GM19438 (cell line): ENCODE measurements around the gene CPXM1.
"Not testable (repeated sequence)": the region's sequence is repeated elsewhere in the genome, so short reads cannot be mapped to it uniquely, and the experiment has no call there.

Experiments used
- ATAC-seq: cut with Tn5 transposase; IDR thresholded peaks from one replicate; pipeline ENCODE4 v1.9.1; 2021; ENCODE audit warnings: low read depth; ENCODE audit not compliant: unreplicated experiment

Gene CPXM1

DNA sequence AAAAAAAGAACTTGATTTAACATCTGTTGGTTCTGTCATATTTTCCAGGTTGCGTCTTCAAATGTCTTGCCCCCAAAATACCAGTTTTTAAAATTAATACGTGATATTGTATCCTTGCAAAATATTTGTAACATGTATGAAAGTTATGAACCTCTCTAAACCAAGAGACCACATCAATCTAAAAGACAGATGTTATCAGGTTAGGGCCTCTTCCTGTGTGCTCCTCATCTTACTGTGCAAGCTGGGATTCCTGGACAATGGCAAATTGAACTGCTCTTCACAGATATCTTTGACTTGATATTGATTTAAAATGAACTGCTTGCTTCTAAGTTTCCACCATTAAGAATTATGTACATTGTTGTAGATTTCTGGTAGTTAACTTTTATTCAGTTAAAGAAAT is 25.3 kb upstream of the CPXM1 start:
- no peak for ATAC-seq

DNA sequence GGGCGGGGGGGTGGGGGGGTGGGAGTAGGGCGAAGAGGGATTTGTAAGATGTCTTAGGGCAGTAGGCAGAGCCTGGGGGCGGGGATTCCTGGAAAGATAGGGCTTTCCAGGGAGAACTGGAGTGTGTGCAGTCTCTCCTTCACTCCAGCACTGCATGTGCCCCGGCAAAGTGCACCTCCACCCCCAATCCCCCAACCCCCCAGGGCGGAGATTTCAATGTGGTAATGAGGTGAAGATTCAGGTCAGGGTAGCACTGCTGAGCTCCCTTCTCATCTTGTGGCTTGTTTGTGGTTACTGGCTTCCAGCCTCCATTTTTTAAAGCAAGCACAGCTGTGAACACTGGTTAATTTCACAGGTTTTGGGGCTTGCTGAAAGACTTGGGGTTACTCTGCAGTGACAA is 21.6 kb upstream of the CPXM1 start:
- no peak for ATAC-seq

DNA sequence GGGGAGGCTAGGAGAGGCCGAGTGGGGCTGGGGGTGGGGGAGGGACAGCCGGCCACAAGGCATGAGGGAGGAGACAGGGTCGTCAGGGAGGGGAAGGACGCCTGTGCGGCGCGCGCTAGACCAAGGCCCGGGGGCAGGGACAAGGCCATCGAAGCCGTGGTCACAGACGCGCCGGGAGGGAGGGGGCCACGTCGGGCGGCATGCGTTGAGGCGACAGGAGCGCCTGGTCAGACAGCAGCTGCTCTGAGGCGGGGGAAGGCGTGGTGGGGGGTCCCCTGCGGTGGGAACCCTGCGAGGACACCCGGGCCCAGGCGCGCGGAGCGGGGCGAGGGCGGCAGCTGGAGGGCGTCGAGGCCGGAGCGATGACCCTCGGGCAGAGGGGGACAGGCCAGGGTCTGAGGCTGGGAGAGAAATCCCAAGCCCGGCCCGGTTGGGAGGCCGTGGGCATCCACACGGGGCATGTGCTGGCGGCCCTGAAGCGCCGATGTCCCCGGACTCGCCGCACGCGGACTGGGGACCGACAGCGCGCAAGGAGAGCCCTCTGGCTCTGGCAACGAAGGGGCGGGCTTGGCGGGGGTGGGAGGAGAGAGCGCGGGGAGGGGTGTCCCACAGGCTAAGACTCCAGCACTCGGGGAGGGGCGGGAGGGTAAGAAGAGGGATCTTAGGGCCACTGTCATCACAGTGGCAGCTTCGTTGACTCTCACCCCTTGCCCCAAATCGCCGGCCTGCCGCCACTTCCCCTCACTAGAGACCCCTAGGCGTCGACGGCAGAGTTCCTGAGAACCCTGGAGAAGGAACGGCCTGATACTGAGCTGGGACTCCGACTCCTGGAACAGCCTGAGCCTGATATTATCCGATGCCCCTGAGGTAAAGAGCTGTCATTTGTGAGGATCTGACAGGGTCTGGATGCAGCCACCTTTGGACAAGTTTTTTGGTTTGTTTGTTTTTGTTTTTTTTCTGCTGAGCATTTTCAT is 20.8 kb upstream of the CPXM1 start:
- ATAC-seq: no peak

DNA sequence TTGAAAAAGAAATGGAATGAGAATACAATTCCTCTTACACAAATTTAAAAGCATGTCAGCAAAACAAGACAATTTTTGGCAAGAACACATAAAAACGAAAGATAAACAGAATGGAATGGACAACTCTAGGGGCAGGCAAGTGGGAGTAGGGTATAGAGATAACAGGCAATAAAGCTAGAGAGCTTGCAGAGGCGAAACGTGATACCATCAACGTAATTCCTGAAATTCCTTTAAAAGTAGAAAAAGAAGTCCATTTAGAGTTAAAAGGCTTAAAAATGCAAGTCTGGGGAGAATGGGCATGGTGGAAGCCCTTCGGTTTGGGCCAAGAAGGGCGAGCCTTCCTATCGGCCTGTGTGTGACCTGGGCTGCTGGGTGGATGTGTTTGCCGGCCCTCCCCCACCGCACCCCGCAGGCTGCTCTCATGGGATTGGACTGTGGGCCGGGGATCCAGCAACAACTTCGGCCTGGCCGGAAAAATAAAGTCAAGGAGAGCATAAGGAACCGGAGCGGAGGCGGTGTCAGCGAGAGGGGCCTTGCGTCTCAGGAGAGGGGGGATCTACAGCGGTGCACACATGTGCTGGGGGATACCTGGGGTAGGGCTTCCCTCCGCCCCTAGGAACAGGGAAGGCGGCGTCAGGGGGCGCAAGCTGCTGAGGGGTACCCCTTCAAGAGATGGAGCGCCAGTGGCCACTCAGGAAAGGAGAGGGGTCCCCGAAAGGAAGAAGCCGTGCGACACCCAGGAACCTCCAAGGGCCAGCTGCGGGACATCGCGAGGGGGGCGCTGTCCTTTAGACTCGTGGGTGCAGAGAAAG is 19.9 kb upstream of the CPXM1 start:
- no peak for ATAC-seq

DNA sequence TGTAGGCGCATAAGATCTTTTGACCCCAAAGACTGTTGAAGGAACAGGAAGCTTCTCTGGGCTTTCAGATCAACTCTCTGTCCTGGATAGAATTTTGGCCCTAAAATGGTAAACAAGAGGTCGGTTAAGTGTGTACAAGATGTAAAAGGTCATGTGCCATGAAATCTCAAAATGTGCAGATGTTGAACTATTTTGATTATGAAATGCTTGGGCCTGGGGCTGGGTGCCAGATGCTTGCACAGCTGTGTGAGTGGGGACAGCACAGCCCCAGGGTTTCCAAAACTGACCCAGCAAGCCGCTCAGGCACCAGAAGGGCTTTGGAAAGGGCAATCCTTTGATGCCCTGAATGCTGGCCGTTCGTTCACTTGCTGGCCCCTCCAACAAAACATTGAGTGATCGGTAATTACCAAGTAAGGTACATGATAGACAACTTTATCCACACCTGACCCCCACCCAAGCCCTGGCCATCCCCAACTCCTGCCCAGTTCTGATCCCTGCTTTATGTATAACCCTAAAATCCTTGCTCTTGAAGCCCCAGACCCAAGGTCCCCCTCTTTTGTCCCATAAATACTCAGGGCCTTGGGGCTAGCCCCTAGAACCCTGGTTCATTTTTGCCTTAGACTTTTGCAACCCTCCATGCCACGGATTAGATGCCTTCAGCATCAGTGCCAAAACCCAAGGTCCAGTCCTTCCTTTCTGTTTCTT is 17.6 kb upstream of the CPXM1 start:
- no peak for ATAC-seq

DNA sequence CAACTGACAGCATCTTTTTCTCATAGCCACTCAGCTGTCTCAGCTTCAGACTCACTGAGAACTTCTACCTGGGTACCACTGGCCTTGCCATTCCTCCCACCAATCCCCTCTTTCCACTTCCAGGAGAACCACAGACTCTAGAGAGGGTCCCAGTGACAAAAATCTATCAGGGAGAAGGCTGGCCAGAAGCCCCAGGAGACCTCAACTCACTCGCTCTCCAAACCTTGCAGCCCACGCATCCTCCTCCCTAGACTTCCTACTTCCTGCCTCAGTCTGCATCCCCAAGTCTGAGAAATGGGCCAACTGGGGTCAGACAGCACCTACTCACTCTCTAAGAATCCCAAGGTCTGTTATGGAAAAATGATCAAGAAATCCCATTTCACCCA is 16.9 kb upstream of the CPXM1 start:
- no peak for ATAC-seq

DNA sequence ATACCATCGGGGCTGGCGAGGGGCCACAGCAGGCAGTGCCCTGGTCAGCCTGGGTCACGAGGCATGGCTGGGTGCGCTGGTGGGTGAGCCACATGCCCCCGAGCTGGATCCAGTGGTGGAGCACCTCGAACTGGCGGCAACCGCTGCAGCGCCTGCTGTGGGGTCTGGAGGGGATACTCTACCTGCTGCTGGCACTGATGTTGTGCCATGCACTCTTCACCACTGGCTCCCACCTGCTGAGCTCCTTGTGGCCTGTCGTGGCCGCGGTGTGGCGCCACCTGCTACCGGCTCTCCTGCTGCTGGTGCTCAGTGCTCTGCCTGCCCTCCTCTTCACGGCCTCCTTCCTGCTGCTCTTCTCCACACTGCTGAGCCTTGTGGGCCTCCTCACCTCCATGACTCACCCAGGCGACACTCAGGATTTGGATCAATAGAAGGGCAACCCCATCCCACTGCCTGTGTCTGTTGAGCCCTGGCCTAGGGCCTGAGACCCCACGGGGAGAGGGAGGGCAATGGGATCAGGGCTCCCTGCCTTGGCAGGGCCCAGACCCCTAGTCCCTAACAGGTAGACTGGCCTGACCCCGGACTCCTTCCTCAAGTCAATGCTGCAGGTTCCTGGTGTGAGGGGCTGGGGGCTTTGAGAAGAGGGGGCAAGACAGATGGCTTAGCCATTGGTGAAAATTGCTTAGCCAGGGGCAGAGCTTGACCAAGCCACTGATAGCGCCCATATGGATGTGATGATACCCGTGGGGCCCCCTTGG is 16.3 kb upstream of the CPXM1 start:
- ATAC-seq: no peak

DNA sequence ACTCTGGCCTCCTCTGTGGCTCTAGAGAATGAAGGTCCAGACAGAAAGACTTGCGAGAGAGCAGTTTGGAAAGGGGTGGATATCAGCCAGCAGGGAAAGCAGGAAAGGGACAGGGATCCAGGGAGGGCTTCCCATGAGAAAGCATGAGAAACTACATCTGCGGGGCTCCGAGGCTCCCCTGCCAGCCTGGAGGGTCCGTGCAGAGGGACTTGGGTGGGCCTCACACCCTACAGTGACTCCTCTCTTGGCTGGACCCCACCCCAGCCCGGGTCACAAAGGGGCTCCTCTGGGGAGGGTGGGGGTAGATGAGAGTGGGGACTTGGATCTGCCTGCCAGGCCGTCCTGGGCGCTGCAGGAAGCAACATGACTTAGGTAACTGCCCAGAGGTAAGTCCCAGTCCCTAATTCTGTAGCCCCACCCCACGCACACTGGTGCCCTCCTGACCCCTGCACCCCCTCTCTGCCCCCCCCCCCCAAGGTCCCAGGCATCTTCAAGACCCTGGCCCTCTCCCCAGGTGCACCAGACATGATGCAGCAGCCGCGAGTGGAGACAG is 15.7 kb upstream of the CPXM1 start, which contains the start of gene TMEM239:
Gene TMEM239 (plus strand): TSS at position 335 of the 553 bp plus-strand sequence. CDS start 191 bp downstream, at position 526.
- no peak for ATAC-seq

DNA sequence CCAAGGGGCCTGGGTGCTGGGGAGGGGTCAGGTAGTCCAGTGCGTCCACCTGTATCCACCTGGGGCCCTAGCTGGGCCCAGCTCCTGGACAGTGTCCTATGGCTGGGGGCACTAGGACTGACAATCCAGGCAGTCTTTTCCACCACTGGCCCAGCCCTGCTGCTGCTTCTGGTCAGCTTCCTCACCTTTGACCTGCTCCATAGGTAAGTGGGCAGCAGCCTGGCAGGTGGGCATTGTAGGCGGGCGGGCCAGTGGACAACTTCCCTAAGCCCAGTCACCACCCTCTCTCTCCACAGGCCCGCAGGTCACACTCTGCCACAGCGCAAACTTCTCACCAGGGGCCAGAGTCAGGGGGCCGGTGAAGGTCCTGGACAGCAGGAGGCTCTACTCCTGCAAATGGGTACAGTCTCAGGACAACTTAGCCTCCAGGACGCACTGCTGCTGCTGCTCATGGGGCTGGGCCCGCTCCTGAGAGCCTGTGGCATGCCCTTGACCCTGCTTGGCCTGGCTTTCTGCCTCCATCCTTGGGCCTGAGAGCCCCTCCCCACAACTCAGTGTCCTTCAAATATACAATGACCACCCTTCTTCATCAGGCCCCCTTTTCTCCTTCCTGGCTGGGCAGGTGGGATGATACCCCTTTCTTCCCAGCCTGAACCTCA is 14.9 kb upstream of the CPXM1 start:
- ATAC-seq: no peak

DNA sequence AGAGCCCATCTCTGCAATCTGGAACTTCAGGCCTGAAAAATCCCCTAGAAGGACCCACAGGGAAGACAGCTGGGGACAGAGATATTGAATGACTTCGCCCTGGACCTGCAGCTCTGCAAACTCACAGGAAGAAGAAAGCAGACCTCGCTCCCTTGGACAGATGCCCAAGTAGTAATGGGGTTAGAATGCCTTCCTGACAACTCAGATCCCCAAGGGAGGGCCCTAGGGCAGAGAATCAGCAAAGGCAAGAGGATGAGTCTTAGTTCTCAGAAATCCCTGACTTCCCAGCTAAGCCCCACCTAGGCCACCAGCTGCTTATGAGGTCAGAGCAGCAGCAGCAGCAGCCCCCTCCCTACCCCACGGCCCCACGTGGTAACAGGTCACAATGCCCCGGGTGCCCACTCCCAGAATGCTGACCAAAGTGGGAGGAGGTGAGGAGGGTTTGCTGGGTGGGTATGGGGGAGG is 14.2 kb upstream of the CPXM1 start, which contains the start of gene C20orf141:
Gene C20orf141 (plus strand): TSS at position 401 of the 465 bp plus-strand sequence. CDS start 198 bp downstream, outside the sequence.
- ATAC-seq: no peak

DNA sequence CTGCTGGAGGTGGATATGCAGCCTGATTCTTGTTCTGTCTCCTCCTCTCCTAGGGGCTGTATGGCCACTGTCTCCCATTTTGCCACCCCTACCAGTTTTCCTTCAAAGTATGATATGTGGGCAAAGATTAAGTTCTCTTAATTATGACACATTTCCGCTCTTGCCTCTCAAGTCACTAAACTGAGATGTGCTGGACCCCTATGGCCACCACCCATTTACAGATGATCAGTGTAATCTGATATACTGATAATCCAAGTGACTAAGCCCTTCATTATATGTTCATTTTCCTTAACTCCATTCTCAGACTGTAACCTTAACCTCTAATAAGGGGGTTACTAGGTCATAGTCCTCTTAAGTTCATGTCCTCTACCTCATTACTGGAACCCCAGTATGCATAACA is 13.6 kb upstream of the CPXM1 start:
- no peak for ATAC-seq

DNA sequence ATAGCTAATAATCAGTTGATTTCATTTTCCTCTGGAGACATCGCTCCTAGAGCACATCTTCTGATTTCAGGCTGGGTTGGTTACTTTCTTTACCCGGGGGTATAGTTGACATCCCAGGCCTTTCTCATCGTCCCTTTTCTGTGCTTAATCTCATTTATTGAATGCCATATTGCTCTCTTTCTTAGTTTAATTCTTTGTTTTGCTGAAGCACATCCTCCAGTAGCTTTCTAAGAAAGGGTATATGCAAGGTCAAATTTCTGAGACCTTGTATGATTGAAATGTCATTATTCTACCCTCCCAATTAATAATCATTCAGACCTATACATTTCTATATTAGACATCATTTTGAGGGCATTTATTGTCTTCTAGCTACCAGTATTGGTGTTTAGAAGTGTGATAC is 11.8 kb upstream of the CPXM1 start:
- no peak for ATAC-seq

DNA sequence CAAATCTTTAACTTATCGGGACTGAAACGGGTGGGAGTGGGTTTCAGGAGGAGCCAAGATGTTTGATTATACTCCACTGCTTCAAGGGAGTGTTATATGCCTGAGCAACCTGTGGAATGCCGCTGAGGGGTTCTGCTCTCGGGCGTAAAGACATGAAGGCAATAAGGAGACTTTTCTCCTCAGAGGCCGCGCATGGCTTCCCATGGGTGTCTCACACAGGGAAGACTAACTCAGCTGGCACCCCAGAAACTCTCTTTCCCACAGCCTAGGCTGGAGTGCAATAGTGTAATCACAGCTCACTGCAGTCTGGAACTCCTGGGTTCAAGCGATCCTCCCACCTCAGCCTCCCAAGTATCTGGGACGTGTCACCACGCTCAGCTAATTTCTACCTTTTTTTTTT is 9.3 kb upstream of the CPXM1 start:
- no peak for ATAC-seq

DNA sequence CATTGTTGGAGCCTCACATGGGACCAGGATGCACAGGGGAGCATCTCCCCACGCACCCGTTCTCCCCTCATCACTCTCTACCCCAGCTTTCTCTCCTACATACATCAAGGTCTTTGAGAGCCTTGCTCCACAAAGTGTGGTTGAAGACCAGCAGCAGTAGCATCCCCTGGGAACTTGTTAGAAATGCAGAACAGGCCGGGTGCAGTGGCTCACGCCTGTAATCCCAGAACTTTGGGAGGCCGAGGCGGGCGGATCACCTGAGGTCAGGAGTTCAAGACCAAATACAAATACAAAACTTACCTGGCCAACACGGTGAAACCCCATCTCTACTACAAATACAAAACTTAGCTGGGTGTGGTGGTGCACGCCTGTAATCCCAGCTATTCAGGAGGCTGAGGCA is 7.5 kb upstream of the CPXM1 start:
- ATAC-seq: not testable (repeated sequence)

DNA sequence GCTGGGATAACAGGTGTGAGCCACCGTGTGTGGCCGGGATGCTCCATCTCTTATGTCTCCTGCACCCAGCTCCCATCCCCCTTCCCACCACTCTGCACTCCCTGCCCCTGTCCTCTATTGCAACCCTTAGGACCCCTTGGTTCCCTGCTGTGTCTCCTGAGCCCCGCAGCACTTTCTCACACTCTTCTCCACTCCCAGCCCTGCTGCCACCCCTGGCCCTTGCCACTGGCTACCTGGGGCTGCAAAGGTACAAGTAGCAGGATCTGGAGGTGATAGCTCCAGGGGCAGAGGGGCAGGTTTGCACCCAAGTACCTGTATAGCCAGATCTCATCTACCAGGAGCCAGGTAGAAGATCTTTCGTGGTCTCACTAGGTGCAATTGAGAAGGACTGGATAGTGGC is 6.6 kb upstream of the CPXM1 start:
- no peak for ATAC-seq

DNA sequence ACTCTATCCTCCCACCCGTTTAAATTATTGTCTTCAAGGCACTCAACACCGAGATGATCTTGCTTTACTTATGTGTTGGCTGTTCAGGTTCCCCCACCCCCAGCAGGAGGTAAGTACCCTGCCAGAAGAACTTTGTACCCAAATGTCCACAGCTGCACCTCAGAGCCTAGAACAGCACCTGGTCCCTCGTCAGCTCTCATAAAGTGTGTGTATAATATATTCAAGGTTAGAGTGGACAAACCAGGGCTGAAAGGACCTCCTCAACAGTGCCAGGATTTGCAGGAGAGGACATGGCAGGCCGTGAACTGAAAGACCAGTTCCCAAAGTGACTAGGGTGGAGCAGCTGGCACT is 5.9 kb upstream of the CPXM1 start:
- no peak for ATAC-seq

DNA sequence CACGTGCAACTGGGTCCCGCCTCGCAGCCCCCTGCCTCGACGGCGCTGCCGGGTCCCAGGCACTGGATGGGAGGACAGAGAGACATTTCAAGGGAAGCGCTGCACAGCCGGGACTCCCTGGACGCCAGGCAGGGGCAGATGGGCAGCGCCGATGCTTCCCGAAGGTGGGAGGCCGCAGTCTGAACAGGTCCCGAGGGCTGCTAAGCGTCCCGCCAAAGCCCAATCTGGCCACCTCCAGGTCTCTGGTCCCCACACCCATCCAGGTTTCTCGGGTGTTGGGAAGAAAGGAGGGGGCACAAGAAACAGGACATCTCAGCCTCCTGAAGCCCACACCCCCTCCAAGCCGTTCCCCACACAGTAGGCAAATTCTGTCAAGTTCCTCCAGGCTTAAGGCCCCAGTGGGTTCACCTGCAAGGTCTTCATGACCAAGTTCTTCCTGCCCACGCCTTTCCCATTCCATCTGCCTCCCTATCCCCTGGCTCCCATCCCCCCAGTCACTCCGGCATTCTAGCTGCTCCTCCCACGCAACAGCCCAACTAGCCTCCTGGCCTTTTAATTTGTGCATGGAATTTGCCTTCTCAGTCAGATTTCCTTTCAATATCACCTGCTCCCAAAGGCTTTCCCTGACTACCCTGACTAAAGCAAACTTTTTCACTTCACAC is 5.4 kb upstream of the CPXM1 start:
- no peak for ATAC-seq

DNA sequence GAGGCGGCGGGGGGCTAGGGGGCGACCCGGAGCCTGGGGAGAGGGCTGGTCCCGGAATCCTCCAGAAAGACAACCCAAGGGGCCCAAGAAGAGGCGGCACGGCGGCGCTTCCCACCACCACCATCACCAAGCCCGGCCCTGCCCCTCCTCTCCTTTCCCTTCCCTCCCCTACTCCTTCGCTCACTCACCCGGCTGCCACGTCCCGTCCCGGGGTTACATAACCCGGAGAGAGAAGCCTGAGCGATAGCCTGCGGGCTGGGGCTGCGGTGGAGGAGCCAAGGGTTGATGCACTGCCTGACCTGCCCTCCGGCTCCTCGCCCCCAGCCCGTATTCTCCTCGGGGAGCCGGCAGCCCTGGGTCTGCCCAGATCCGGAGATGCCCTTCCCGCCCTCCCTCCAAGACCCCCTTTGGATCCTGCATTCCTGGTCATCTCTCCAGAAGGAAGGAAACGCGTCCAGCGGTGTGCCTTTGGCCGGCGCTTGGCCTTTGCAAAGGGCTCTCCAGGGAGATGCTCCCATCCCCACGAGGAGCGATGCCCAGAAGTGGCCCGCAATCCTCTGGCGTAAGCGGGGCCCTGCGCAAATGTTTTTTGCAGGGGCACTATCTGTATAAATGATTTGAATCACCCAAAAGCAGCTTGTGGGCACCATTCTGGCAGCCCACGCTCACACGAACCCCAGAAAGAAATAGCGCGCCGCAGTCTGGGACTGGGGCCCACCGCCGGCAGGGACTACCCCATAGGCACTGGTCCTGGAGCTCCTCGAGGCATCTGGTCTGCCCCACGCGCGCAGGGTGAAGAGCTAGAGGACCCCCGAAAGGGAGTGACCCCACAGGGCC is 4.6 kb upstream of the CPXM1 start:
- ATAC-seq: no peak
